Heart left ventricle (tissue), 13 donors: ENCODE measurements around the gene NYAP2.

Experiments
- CTCF ChIP-seq, 12 donors: fragments of 200-600 bp; sonication (generic) in 4 of 12; IDR thresholded peaks; one replicate each; pipeline versions ENCODE4 v1.5.0 to v1.8.0; 2018 to 2022; ENCODE audit warnings: antibody characterized with exemption in 12 of 12, mild to moderate bottlenecking in 5 of 12
- POLR2A ChIP-seq, 2 donors: fragments of 450-650 bp; IDR thresholded peaks; one replicate each; pipeline ENCODE4 v1.6.1; 2017; ENCODE audit warnings: antibody characterized with exemption in 2 of 2, mild to moderate bottlenecking in 2 of 2, moderate library complexity in 2 of 2
- donor health status: ischemic (EF 13 %, LVEDD 7.1; RV severe dilation, severe dysfunction).
- donor health status: DM: no; HTN: yes; CAD: no.
- donor health status: DM: no; HTN: no; CAD: no.
- donor health status: ischemic (EF 25% LVEDD 6.9; RV normal size, moderate dysfunction).
- donor health status: ischemic (EF 25% LVEDD 5.7; RV mildly dilated, moderate dysfunction).
- donor health status: ischemic (EF 35%, LVEDD 5.7; RV mildly dilated, moderate dysfunction).
- donor health status: nonischemic (EF 11% LVEDD 7.7; RV severe dilation, severe dysfunction).
- donor health status: DM: yes; HTN: yes; CAD: no.
- donor health status: PGD.
- donor health status: ischemic (EF 29% LVEDD 5.4; RV normal size, mild dysfunction).
- donor health status: nonischemic (EF 23%, LVEDD 6.1; RV moderate dilation, normal function).

- TF ChIP-seq CTCF (IDR thresholded peaks at IDR 0.05) (no peak), POLR2A (IDR thresholded peaks at IDR 0.05) (no peak)
These were observed 216.9 kb downstream of the NYAP2 start for GRCh38 chr2:225616372-225616771.
